PFSK-1 (cell line): Measurements from ENCODE around the gene GBE1.

Source experiments
- POLR2AphosphoS5 ChIP-seq: IDR thresholded peaks from 2 replicates; pipeline ENCODE4 v1.6.1; 2012; ENCODE audit warnings: low read depth, mild to moderate bottlenecking, control low read depth, low read length, moderate library complexity
- SIN3A ChIP-seq: IDR thresholded peaks from 2 replicates; pipeline ENCODE4 v1.6.1; 2012; ENCODE audit warnings: mild to moderate bottlenecking, low read length, moderate library complexity, borderline replicate concordance; ENCODE audit not compliant: insufficient read depth

DNA sequence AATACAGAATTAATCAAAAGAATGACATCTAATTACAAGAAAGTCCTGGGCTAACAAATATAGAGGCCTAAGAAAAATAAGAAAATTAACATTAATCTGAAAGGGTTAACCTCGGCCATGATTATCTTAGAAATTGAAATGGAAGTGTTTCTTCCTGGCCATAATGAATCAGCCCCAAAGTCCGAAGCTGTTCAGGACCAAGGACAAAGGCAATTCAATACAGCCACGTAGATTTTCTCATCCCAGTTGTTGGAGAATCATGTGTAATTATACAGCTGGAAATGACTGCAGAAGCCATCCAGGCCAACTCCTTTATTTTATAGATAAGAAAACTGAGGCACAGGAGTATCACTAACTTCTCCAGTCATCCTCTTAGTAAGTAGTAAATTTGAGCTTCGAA, 38.0 kb upstream of the GBE1 start:
- no peak for TF ChIP-seq SIN3A
- TF ChIP-seq POLR2AphosphoS5, result no peak
